Measurements from ENCODE around the gene ATP6V1E1. TPM values are rescaled to one million over a fixed set of nuclear protein-coding genes. Genes with fewer than 3 reads are reported as not detected.

Gene ATP6V1E1
- total and polyA plus RNA-seq, 10 of the 15 experiments (the other 5 are each of a cell fraction or from before 2014, with no cell fraction given): 66.7 to 128 (median 87.9) TPM

DNA sequence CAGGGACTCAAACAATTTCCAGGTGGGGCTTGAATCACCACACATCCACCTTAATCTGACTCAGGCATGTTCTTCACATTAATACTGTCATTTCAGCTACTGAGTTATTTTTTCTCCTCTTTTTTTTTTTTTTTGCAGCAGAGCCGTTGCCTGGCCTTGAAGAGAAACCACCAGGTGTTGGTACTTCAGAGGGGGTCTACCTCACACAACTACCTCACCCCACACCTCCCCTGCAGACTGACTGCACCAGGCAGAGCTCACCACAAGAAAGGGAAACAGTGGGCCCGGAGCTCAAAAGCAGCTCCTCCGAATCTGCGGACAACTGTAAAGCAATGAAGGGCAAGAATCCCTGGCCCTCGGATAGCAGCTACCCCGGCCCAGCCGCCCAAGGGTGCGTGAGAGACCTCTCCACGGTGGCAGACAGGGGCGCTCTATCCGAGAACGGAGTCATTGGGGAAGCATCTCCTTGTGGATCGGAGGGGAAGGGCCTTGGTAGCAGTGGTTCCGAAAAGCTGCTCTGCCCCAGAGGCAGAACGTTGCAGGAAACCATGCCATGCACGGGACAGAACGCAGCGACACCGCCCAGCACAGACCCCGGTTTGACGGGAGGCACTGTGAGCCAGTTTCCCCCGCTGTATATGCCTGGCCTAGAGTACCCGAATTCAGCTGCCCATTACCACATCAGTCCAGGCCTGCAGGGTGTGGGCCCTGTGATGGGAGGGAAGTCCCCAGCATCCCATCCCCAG is 80.4 kb downstream of the ATP6V1E1 start:
- no TSS peak for BruUV-seq (replicated peaks)
- CTCF ChIA-PET: interaction anchor here (1.4 kb wide), 1 partner anchor 193 kb away, joined by 4 read pairs; no protein-coding TSS in a partner anchor
- no peak for TF ChIP-seq NKRF (conservative IDR thresholded peaks at IDR 0.05)
- no peak for TF ChIP-seq SREBF1 (IDR thresholded peaks at IDR 0.05; ENCODE audit: low read length)
- TF ChIP-seq, protein P1, sequence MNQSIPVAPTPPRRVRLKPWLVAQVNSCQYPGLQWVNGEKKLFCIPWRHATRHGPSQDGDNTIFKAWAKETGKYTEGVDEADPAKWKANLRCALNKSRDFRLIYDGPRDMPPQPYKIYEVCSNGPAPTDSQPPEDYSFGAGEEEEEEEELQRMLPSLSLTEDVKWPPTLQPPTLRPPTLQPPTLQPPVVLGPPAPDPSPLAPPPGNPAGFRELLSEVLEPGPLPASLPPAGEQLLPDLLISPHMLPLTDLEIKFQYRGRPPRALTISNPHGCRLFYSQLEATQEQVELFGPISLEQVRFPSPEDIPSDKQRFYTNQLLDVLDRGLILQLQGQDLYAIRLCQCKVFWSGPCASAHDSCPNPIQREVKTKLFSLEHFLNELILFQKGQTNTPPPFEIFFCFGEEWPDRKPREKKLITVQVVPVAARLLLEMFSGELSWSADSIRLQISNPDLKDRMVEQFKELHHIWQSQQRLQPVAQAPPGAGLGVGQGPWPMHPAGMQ (IDR thresholded peaks at IDR 0.05; ENCODE audit: borderline replicate concordance): no peak
- no peak for TF ChIP-seq SUPT20H (IDR thresholded peaks at IDR 0.05; ENCODE audit: borderline replicate concordance, control insufficient read depth, low read depth, low read length)
- TF ChIP-seq CUX1 (IDR thresholded peaks at IDR 0.05; ENCODE audit: insufficient replicate concordance, low read depth, low read length): no peak
- TF ChIP-seq NR2C1 (IDR thresholded peaks at IDR 0.05): no peak
- TF ChIP-seq ATF7 (IDR thresholded peaks at IDR 0.05; ENCODE audit: low read depth): no peak
- TF ChIP-seq ATF3 (IDR thresholded peaks at IDR 0.05; ENCODE audit: borderline replicate concordance, extremely low read depth, low read depth, low read length): no peak
- TF ChIP-seq ZNF24 (IDR thresholded peaks at IDR 0.05): no peak
- no peak for TF ChIP-seq REST (IDR thresholded peaks at IDR 0.05; ENCODE audit: low read depth, low read length)

More for the DNA sequence above, 80.4 kb downstream of the ATP6V1E1 start:
- H3K79me2 ChIP-seq (ENCODE audit: control insufficient read depth, insufficient read depth, low read length): no peaks in the 10 kb centered on the region
- in situ Hi-C loops (cut with MboI) (no loop called here), intact Hi-C loops (cut with micrococcal nuclease; ENCODE audit: unreplicated experiment) (no loop called here)
- no peak overlapping the region for H3K4me2 ChIP-seq (ENCODE audit: control insufficient read depth, insufficient read depth)
- H3K4me3 ChIP-seq: no peak overlapping the region
- no peaks in the 10 kb centered on the region for H3K9me3 ChIP-seq (replicated peaks; ENCODE audit: control insufficient read depth, insufficient read depth, low read length)
- ChIA-PET RAD21 (ENCODE audit: unreplicated experiment) (no interaction called here), POLR2A (interaction anchor here (0.6 kb wide), 1 partner anchor 622 kb away, joined by 3 read pairs; no protein-coding TSS in a partner anchor), SMC1A (ENCODE audit: uncharacterized antibody, unreplicated experiment) (no interaction called here)
- no peaks in the 10 kb centered on the region for H3K27me3 ChIP-seq (replicated peaks in 1 of 2; ENCODE audit: control insufficient read depth in 2 of 2, insufficient read depth in 2 of 2, low read length in 1 of 2)
- no peak overlapping the region for H3K9ac ChIP-seq (ENCODE audit: control insufficient read depth, insufficient read depth, low read length)
- no peaks in the 10 kb centered on the region for H3K4me1 ChIP-seq (ENCODE audit: control insufficient read depth, insufficient read depth, low read length)
- no peaks in the 10 kb centered on the region for H4K20me1 ChIP-seq (ENCODE audit: control insufficient read depth, insufficient read depth)
- no peak overlapping the region for H3K27ac ChIP-seq (ENCODE audit: control insufficient read depth, insufficient read depth)
- no peak for ATAC-seq
- FAIRE-seq: no peak
- H2AFZ ChIP-seq (ENCODE audit: control insufficient read depth, low read depth, low read length): no peak overlapping the region
- WGBS (ENCODE audit: insufficient coverage, insufficient replicate concordance, low lambda C conversion rate, missing lambda C conversion rate): 53% methylated on average over 23 of the region's 23 CpGs
- no peak for DNase-seq (ENCODE audit: low read depth, low spot score)
- no peaks in the 10 kb centered on the region for H3K36me3 ChIP-seq (ENCODE audit: control insufficient read depth in 2 of 2, insufficient read depth in 2 of 2, low read length in 1 of 2)

All from GM12878 (cell line).